Measurements from ENCODE around the gene HERC2. TPM values are rescaled to one million over a fixed set of nuclear protein-coding genes. Genes with fewer than 3 reads are reported as not detected.

Gene HERC2
- total RNA-seq, 1 donor from 2014 or later = 86.2 TPM

GRCh38 chr15:28082891-28083684 lies 238.9 kb downstream of the HERC2 start:
- Mint-ChIP-seq H3K4me1 (ENCODE audit: low read depth) (no peaks in the 10 kb centered on the region), H3K27me3 (peaks cover 32% of the 10 kb centered on the region), H3K4me3 (ENCODE audit: low read depth) (no peak overlapping the region), H3K27ac (peak overlapping the region; percentile 33), H3K9me3 (ENCODE audit: low read depth) (peaks cover 1% of the 10 kb centered on the region), H3K36me3 (ENCODE audit: insufficient read depth) (no peaks in the 10 kb centered on the region)
- TF ChIP-seq, protein P1, sequence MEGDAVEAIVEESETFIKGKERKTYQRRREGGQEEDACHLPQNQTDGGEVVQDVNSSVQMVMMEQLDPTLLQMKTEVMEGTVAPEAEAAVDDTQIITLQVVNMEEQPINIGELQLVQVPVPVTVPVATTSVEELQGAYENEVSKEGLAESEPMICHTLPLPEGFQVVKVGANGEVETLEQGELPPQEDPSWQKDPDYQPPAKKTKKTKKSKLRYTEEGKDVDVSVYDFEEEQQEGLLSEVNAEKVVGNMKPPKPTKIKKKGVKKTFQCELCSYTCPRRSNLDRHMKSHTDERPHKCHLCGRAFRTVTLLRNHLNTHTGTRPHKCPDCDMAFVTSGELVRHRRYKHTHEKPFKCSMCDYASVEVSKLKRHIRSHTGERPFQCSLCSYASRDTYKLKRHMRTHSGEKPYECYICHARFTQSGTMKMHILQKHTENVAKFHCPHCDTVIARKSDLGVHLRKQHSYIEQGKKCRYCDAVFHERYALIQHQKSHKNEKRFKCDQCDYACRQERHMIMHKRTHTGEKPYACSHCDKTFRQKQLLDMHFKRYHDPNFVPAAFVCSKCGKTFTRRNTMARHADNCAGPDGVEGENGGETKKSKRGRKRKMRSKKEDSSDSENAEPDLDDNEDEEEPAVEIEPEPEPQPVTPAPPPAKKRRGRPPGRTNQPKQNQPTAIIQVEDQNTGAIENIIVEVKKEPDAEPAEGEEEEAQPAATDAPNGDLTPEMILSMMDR (IDR thresholded peaks at IDR 0.05; ENCODE audit: unreplicated experiment) = no peak
- DNase-seq (ENCODE audit: low spot score, unreplicated experiment) = no peak

- Mint-ChIP-seq H3K4me3 (ENCODE audit: low read depth) (no peak overlapping the region), H3K27ac (no peak overlapping the region), H3K36me3 (ENCODE audit: insufficient read depth) (no peaks in the 10 kb centered on the region), H3K4me1 (ENCODE audit: low read depth) (no peaks in the 10 kb centered on the region), H3K9me3 (ENCODE audit: low read depth) (no peaks in the 10 kb centered on the region), H3K27me3 (peaks cover 23% of the 10 kb centered on the region)
- DNase-seq (ENCODE audit: low spot score, unreplicated experiment) = no peak
- TF ChIP-seq, protein P1 (IDR thresholded peaks at IDR 0.05; ENCODE audit: unreplicated experiment) = no peak
These were observed 240.4 kb downstream of the HERC2 start for GRCh38 chr15:28081594-28081993.

- Mint-ChIP-seq H3K9me3 (ENCODE audit: low read depth) (no peaks in the 10 kb centered on the region), H3K4me1 (ENCODE audit: low read depth) (no peaks in the 10 kb centered on the region), H3K36me3 (ENCODE audit: insufficient read depth) (no peaks in the 10 kb centered on the region), H3K27ac (no peak overlapping the region), H3K4me3 (ENCODE audit: low read depth) (no peak overlapping the region), H3K27me3 (peaks cover 16% of the 10 kb centered on the region)
- TF ChIP-seq, protein P1 (IDR thresholded peaks at IDR 0.05; ENCODE audit: unreplicated experiment) = no peak
- no peak for DNase-seq (ENCODE audit: low spot score, unreplicated experiment)
These were observed 241.6 kb downstream of the HERC2 start for GRCh38 chr15:28080386-28080785.

DNA sequence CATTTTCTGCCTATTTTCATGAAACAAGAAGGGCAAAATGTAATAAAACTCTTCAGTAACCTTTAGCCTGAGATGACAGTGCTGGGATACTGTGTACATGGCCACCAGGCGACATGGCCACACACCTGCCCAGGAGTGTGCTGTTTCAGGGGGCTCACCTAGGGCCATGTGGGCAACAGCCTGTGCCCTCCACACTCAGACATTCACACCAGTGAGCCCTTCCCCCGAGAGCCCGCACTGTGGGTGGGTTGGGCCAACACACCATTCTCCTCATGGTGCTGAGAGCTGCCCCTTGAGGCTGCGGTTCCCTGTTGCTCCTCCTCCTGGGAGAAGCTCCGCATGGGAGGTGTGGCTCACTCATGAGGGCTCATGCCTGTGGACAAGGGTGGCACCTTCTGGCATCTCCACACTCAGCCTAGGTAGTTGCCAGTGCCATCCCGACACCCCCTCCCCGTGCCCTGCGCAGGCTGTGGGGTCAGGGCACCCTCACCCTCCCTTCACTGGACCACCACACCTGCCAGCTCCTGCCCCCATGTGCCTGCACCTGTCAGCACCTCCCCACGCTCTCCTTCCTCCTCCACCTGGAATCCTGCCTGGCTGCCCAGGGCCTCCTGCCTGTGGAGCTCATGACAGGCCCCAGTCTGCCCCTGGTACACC lies 242.5 kb downstream of the HERC2 start:
- no peak overlapping the region for H3K4me3 Mint-ChIP-seq (ENCODE audit: low read depth)
- TF ChIP-seq, protein P1 (IDR thresholded peaks at IDR 0.05; ENCODE audit: unreplicated experiment) = no peak
- H3K36me3 Mint-ChIP-seq (ENCODE audit: insufficient read depth) = no peaks in the 10 kb centered on the region
- DNase-seq (ENCODE audit: low spot score, unreplicated experiment) = no peak
- H3K4me1 Mint-ChIP-seq (ENCODE audit: low read depth) = no peaks in the 10 kb centered on the region
- peaks cover 16% of the 10 kb centered on the region for H3K27me3 Mint-ChIP-seq
- no peaks in the 10 kb centered on the region for H3K9me3 Mint-ChIP-seq (ENCODE audit: low read depth)
- no peak overlapping the region for H3K27ac Mint-ChIP-seq

DNA sequence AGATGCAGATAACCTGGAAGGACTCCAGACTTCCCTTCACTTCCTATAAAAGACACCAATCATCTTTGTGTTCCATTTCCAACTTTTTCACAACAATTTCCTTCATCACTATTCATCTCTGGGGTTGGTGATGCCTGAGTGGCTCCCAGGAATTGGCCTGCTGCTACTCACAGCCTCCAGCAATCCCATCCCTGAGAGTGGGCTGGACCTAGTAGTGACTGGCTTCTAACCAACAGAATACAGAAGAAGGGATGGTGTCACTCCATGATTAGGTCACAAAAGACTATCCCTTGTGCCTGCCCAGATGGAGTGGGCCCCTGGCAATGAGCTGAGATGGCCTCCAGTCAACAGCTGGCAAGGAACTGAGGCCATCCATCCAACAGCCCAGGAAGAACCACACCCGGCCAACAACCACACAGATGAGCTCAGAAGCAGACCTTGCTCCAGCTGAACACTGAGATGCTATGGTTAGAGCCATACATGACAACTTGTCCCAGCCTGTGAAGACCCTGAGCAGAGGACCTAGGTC lies 243.7 kb downstream of the HERC2 start:
- Mint-ChIP-seq H3K9me3 (ENCODE audit: low read depth) (peaks cover 5% of the 10 kb centered on the region), H3K4me3 (ENCODE audit: low read depth) (no peak overlapping the region), H3K27me3 (peaks cover 16% of the 10 kb centered on the region), H3K36me3 (ENCODE audit: insufficient read depth) (no peaks in the 10 kb centered on the region), H3K4me1 (ENCODE audit: low read depth) (no peaks in the 10 kb centered on the region), H3K27ac (no peak overlapping the region)
- TF ChIP-seq, protein P1 (IDR thresholded peaks at IDR 0.05; ENCODE audit: unreplicated experiment) = no peak
- no peak for DNase-seq (ENCODE audit: low spot score, unreplicated experiment)
